HG03175 (cell line): ENCODE measurements around the gene SRM.
A peak's percentile ranks its signal among the peaks of the same experiment; 100 is the strongest.
"Not testable (repeated sequence)": the region's sequence is repeated elsewhere in the genome, so short reads cannot be mapped to it uniquely, and the experiment has no call there.

Experiments
- ATAC-seq: cut with Tn5 transposase; IDR thresholded peaks from one replicate; pipeline ENCODE4 v1.9.1; 2021; ENCODE audit warnings: mild to moderate bottlenecking, moderate library complexity; ENCODE audit not compliant: unreplicated experiment

SRM gene

DNA sequence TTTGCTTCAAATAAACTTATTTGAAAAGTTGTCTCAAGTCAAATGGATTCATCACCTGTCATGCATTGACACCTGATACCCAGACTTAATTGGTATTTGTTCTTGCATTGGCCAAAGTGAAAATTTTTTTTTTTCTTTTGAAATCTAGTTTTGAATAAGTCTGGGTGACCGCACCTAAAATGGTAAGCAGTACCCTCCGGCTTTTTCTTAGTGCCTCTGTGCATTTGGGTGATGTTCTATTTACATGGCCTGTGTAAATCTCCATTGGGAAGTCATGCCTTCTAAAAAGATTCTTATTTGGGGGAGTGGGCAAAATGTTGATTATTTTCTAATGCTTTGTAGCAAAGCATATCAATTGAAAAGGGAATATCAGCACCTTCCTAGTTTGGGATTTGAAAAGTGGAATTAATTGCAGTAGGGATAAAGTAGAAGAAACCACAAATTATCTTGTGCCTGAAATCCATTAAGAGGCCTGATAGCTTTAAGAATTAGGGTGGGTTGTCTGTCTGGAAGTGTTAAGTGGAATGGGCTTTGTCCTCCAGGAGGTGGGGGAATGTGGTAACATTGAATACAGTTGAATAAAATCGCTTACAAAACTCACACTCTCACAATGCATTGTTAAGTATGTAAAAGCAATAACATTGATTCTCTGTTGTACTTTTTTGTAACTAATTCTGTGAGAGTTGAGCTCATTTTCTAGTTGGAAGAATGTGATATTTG, 35.5 kb downstream of the SRM start:
- no peak for ATAC-seq

DNA sequence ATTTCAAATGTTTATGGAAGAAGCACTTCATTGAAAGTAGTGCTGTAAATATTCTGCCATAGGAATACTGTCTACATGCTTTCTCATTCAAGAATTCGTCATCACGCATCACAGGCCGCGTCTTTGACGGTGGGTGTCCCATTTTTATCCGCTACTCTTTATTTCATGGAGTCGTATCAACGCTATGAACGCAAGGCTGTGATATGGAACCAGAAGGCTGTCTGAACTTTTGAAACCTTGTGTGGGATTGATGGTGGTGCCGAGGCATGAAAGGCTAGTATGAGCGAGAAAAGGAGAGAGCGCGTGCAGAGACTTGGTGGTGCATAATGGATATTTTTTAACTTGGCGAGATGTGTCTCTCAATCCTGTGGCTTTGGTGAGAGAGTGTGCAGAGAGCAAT, 36.6 kb downstream of the SRM start:
- ATAC-seq, result no peak

DNA sequence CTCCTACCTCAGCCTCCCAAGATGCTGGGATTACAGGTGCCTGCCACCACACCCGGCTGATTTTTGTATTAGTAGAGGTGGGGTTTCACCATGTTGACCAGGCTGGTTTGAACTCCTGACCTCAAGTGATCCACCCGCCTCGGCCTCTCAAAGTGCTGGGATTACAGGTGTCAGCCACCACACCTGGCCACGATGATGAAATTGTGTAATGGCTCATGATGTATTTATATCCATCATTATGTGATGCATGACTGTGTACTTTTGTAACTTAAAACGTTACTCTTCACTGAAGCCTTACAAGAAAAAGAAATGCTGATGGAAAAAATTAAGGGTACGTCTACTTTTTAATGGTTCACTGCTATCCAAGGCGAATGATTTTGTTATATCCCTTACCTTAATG, 39.8 kb downstream of the SRM start:
- no peak for ATAC-seq

DNA sequence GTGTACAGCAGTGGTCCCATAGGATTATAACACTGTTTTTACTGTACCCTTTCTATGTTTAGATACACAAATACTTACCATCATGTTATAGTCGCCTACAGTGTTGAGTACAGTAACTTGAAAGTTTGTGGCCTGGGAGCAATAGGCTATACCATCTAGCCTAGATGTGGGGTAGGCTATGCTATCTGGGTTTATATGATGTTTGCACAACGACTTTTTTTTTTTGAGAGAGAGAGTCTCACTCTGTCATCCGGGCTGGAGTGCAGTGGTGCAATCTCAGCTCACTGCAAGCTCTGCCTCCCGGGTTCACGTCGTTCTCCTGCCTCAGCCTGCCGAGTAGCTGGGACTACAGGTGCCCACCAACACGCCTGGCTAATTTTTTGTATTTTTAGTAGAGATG, 40.5 kb downstream of the SRM start:
- ATAC-seq, result not testable (repeated sequence)

DNA sequence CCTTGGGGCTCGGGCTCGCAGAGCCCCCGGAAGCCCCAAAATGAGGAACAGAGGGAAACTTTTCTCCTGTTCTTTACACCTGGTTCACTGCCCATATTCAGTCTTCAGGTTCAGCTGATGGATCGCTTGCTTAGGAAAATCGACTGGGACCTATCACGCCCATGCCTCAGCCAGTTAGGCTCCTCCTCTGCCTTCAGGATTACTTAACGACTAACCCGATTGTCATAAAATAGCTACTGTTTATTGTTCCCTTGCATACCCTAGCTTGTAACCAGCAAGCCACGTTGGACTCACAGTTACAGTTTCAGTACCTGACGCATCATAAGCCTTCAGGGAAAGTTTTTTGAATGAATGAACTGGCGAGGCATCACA, 46.7 kb downstream of the SRM start:
- no peak for ATAC-seq

DNA sequence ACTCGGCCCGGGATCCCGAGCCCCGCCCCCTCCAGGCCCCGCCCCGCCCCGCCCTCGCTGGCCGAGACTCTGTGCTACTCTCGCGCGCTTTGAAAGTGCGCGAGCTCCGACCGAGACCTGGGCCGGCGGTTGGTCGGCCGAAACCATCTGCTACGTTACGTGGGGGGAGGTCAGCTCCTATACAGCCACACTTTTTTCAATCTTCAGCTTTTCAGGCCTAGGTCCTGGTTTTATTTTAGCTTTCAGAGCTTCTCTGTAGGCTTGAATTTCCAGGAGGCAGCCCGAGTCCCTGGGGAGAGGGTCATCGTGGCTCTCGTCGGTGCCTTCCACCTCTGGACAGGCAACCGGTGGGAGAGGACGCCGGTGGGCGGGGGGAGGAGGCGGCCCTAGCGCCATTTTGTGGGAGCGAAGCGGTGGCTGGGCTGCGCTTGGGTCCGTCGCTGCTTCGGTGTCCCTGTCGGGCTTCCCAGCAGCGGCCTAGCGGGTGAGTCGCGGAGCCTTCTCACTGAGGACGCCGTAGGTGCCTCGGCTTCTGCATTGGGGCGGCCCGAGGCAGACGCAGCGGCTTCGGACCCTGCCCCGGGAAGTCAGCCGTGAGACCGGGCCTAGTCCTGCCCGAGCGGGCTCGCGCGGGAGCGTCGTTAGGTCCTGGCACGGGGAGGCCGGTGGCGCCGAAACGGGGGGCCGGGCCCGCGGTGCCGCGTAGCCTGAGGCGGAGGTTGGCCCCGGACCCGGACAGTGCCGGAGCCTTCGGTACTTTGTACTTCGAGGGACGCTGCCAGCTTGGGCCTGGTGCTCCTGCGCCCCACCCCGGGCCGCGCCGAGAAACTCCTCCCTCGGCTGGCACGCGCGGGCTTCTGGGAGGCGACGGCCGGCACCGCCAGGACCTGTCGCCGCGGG, 47.3 kb downstream of the SRM start, which contains the start of gene TARDBP:
TSS of gene TARDBP (plus strand) at position 395 of the 900 bp plus-strand sequence. CDS start 1,074 bp downstream, outside the sequence.
- peak; percentile 90 for ATAC-seq
